Skeletal muscle tissue (tissue), 4 donors: ENCODE measurements around the gene DNAJA2. TPM values are rescaled to one million over a fixed set of nuclear protein-coding genes. Genes with fewer than 3 reads are reported as not detected.

ENCODE experiments used
- H3K27ac ChIP-seq: one replicate; pipeline ENCODE4 v1.7.0; 2013; ENCODE audit warnings: mild to moderate bottlenecking, low read depth, low read length, inconsistent platforms
- H3K27me3 ChIP-seq, 3 donors: one replicate each; pipeline ENCODE4 v1.7.0; 2013; ENCODE audit warnings: low read length in 3 of 3; ENCODE audit not compliant: control insufficient read depth in 3 of 3, insufficient read depth in 3 of 3
- H3K36me3 ChIP-seq, 3 donors: one replicate each; pipeline ENCODE4 v1.7.0; 2013; ENCODE audit warnings: low read length in 3 of 3; ENCODE audit not compliant: control insufficient read depth in 3 of 3, insufficient read depth in 3 of 3
- H3K4me1 ChIP-seq, 3 donors: one replicate each; pipeline ENCODE4 v1.7.0; 2013; ENCODE audit warnings: low read length in 3 of 3, mild to moderate bottlenecking in 3 of 3; ENCODE audit not compliant: control insufficient read depth in 3 of 3, insufficient read depth in 3 of 3
- H3K4me3 ChIP-seq, 3 donors: one replicate each; pipeline ENCODE4 v1.7.0; 2013; ENCODE audit warnings: low read length in 3 of 3
- H3K9ac ChIP-seq, 3 donors: one replicate each; pipeline ENCODE4 v1.7.0; 2013; ENCODE audit warnings: low read length in 3 of 3, mild to moderate bottlenecking in 3 of 3, moderate library complexity in 2 of 3, low read depth in 1 of 3
- H3K9me3 ChIP-seq, 3 donors: one replicate each; pipeline ENCODE4 v1.7.0; 2013; ENCODE audit warnings: low read length in 3 of 3; ENCODE audit not compliant: control insufficient read depth in 3 of 3
- total RNA-seq: library from RNA; depleted of rRNA; stranded (reverse); fragments of >200 nt; gene quantifications from one replicate; pipeline ENCODE4 v1.2.3, GENCODE V29; 2014
- donor health status: Osteomylitis.

DNAJA2 gene
- total RNA-seq, 1 donor from 2014 or later: 44.9 TPM

DNA sequence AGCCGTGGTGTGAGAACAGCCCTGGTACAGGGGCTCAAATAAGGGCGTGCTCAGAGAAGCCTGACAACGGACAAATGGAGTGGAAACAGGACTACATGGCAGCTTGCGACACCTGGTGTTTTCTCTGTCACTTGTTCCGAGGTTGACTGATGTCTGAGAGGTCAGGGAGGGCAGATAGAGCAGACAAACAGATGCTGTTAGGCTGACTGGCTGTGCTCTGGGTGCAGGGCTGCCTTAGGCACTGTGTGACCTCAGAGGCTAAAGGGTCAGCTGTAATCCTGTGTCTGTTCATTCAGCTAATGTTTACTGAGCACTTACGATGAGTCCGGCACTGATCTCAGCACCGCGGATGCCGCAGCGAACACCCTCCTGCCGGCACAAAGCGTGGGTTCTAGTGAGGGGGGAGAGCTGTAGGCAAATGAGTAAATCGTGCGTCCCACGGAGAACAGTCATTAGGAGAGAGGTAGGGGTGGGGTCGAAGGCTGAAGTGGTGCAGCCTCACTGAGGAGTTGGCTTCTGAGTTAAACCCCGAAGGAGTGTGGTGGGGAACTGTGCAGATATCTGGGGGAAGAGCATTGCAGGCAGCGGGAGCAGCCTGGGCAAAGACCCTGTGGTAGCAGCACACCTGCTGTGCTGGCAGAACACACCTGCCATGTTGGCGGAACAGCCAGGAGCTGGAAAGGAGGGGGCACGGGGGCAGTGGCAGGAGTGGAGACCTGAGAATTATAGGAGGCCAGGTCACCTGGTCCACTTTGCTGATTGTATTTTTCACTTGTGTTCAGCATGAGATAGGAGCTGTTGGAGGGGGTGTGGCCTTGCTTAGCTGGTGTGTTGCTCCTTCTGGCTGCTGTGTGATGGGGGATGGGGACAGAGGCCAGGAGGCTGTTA lies 54.3 kb downstream of the DNAJA2 start:
- H3K4me1 ChIP-seq: peaks cover 6 to 30% (median 21%) of the 10 kb centered on the region in 3 donors
- H3K36me3 ChIP-seq: peaks cover 41 to 48% (median 45%) of the 10 kb centered on the region in 3 donors
- no peaks in the 10 kb centered on the region for H3K9me3 ChIP-seq
- H3K4me3 ChIP-seq: no peak overlapping the region
- no peak overlapping the region for H3K27ac ChIP-seq
- peak overlapping the region in 1 of 3 donors; percentile 25 for H3K9ac ChIP-seq
- no peaks in the 10 kb centered on the region for H3K27me3 ChIP-seq

GRCh38 chr16:46918400-46918799 lies 55.1 kb downstream of the DNAJA2 start:
- Histone ChIP-seq H3K4me3 (no peak overlapping the region), H3K9ac (peak overlapping the region in 1 of 3 donors; percentile 25), H3K9me3 (no peaks in the 10 kb centered on the region), H3K36me3 (peaks cover 37 to 49% (median 49%) of the 10 kb centered on the region in 3 donors), H3K4me1 (peaks cover 2 to 22% (median 13%) of the 10 kb centered on the region in 3 donors), H3K27ac (no peak overlapping the region), H3K27me3 (no peaks in the 10 kb centered on the region)

- Histone ChIP-seq H3K9me3 (no peaks in the 10 kb centered on the region), H3K27me3 (no peaks in the 10 kb centered on the region), H3K4me1 (peaks cover 2 to 19% (median 11%) of the 10 kb centered on the region in 3 donors), H3K27ac (no peak overlapping the region), H3K36me3 (peaks cover 41 to 58% (median 52%) of the 10 kb centered on the region in 3 donors), H3K9ac (no peak overlapping the region), H3K4me3 (no peak overlapping the region)
These were observed 56.5 kb downstream of the DNAJA2 start for GRCh38 chr16:46916980-46917379.

GRCh38 chr16:46915483-46916025 lies 57.9 kb downstream of the DNAJA2 start:
- Histone ChIP-seq H3K9ac (no peak overlapping the region), H3K4me3 (no peak overlapping the region), H3K9me3 (no peaks in the 10 kb centered on the region), H3K27ac (no peak overlapping the region), H3K36me3 (peaks cover 49 to 56% (median 54%) of the 10 kb centered on the region in 3 donors), H3K4me1 (peaks cover 0 to 17% (median 11%) of the 10 kb centered on the region in 3 donors), H3K27me3 (no peaks in the 10 kb centered on the region)

DNA sequence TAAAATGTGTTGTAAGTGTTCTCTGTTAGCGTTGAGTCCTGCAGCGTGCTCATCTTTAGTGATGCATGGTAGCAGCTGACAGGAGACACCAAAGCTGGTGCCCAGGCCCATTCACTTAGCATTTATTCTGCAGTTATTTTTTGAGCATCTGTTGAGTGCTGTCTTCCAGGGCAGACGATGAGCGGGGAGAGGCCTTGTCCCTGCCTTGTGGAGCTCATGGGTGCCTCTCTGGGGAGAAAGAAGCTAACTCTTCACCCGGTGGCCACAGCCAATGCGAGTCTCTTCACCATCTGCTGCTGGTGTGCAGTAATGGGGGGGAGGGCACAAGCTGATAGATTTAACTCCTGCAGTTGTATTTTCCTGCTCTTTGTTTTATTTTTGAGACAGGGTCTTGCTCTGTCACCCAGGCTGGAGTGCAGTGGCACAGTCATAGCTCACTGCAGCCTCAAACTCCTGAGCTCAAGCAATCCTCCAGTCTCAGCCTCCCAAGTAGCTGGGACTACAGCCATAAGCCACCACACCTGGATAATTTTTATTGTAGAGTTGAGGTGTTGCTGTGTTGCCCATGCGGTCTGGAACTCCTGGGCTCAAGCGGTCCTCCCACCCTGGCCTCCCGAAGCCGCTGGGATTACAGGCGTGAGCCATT lies 58.8 kb downstream of the DNAJA2 start:
- H3K4me3 ChIP-seq: no peak overlapping the region
- no peaks in the 10 kb centered on the region for H3K27me3 ChIP-seq
- peaks cover 0 to 12% (median 6%) of the 10 kb centered on the region in 3 donors for H3K4me1 ChIP-seq
- no peak overlapping the region for H3K27ac ChIP-seq
- H3K36me3 ChIP-seq: peaks cover 50 to 60% (median 52%) of the 10 kb centered on the region in 3 donors
- H3K9ac ChIP-seq: no peak overlapping the region
- H3K9me3 ChIP-seq: no peaks in the 10 kb centered on the region

- Histone ChIP-seq H3K27me3 (no peaks in the 10 kb centered on the region), H3K4me1 (peaks cover 9 to 22% (median 21%) of the 10 kb centered on the region in 3 donors), H3K9me3 (no peaks in the 10 kb centered on the region), H3K27ac (no peak overlapping the region), H3K36me3 (peaks cover 42 to 48% (median 47%) of the 10 kb centered on the region in 3 donors), H3K9ac (no peak overlapping the region), H3K4me3 (no peak overlapping the region)
These were observed 61.8 kb downstream of the DNAJA2 start for GRCh38 chr16:46911650-46912049.

GRCh38 chr16:46911038-46911437 lies 62.4 kb downstream of the DNAJA2 start:
- Histone ChIP-seq H3K4me3 (no peak overlapping the region), H3K36me3 (peaks cover 44 to 49% (median 44%) of the 10 kb centered on the region in 3 donors), H3K9ac (no peak overlapping the region), H3K27me3 (no peaks in the 10 kb centered on the region), H3K27ac (no peak overlapping the region), H3K4me1 (peaks cover 9 to 25% (median 24%) of the 10 kb centered on the region in 3 donors), H3K9me3 (no peaks in the 10 kb centered on the region)

- H3K9ac ChIP-seq: no peak overlapping the region
- H3K27ac ChIP-seq: peak overlapping the region; percentile 19
- no peak overlapping the region for H3K4me3 ChIP-seq
- H3K27me3 ChIP-seq: no peaks in the 10 kb centered on the region
- H3K9me3 ChIP-seq: no peaks in the 10 kb centered on the region
- H3K4me1 ChIP-seq: peaks cover 9 to 25% (median 24%) of the 10 kb centered on the region in 3 donors
- peaks cover 32 to 35% (median 33%) of the 10 kb centered on the region in 3 donors for H3K36me3 ChIP-seq
These were observed 64.7 kb downstream of the DNAJA2 start for GRCh38 chr16:46908540-46909372.

GRCh38 chr16:46907061-46907774 lies 66.3 kb downstream of the DNAJA2 start:
- H3K27ac ChIP-seq: peak overlapping the region; percentile 25

More at GRCh38 chr16:46907061-46907774, 66.3 kb downstream of the DNAJA2 start:
- H3K4me1 ChIP-seq: peaks cover 9 to 25% (median 24%) of the 10 kb centered on the region in 3 donors
- no peak overlapping the region for H3K4me3 ChIP-seq
- peaks cover 22 to 26% (median 22%) of the 10 kb centered on the region in 3 donors for H3K36me3 ChIP-seq
- H3K27me3 ChIP-seq: no peaks in the 10 kb centered on the region
- no peaks in the 10 kb centered on the region for H3K9me3 ChIP-seq
- H3K9ac ChIP-seq: peak overlapping the region in 2 of 3 donors; percentile 51 to 73
